HL-60 (cell line): ENCODE measurements around the gene TPRX1.
"Not testable (repeated sequence)": the region's sequence is repeated elsewhere in the genome, so short reads cannot be mapped to it uniquely, and the experiment has no call there.

Experiments used
- DNase-seq, 2 experiments: peaks; one replicate each; pipeline ENCODE4 v3.0.0-alpha.2; 2010 to 2020; ENCODE audit warnings: low read depth in 1 of 2, low spot score in 1 of 2
- H3K27ac ChIP-seq: fragments of 250-450 bp; sonication (Bioruptor Pico); replicated peaks from 2 replicates; pipeline ENCODE4 v1.5.1; 2020; ENCODE audit warnings: mild to moderate bottlenecking, moderate library complexity
- H3K27me3 ChIP-seq: fragments of 250-450 bp; sonication (Bioruptor Pico); 2 replicates; pipeline ENCODE4 v1.5.1; 2021; ENCODE audit warnings: mild to moderate bottlenecking, moderate library complexity; ENCODE audit not compliant: insufficient read depth, poor library complexity, severe bottlenecking
- H3K4me3 ChIP-seq: replicated peaks from 2 replicates; pipeline ENCODE4 v1.5.1; 2011; ENCODE audit warnings: mild to moderate bottlenecking, control low read depth, low read length; ENCODE audit not compliant: insufficient read depth
- GABPA ChIP-seq: IDR thresholded peaks from 2 replicates; pipeline ENCODE4 v1.6.1; 2012; ENCODE audit warnings: low read depth
- POLR2AphosphoS5 ChIP-seq: IDR thresholded peaks from 2 replicates; pipeline ENCODE4 v1.6.1; 2012; ENCODE audit warnings: low read depth
- SPI1 ChIP-seq: IDR thresholded peaks from 2 replicates; pipeline ENCODE4 v1.6.1; 2012; ENCODE audit warnings: low read depth, mild to moderate bottlenecking, borderline replicate concordance
- TF ChIP-seq, protein P1 (sequence below): IDR thresholded peaks from 2 replicates; pipeline ENCODE4 v1.6.1; 2012; ENCODE audit warnings: low read depth; ENCODE audit not compliant: insufficient replicate concordance
- TF ChIP-seq, protein P2 (sequence below): IDR thresholded peaks from one replicate; pipeline ENCODE4 v1.5.1; 2011; ENCODE audit warnings: low read length, control low read depth, inconsistent platforms; ENCODE audit not compliant: insufficient read depth

Gene TPRX1

DNA sequence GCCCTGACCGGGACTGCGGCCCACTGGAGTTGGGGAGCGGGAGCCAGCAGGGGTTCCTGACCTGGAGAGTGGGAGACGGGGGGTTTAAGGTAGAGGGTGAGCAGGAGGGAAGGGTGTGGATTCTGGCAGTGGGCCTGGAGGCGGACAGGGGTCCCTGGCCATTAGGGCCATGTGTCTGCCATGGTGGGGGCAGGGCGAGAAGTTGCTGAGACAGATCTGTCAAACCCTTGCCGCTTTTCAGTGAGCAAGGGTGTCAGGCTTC lies 38.1 kb downstream of the TPRX1 start:
- H3K4me3 ChIP-seq: no peak overlapping the region
- TF ChIP-seq GABPA: no peak
- TF ChIP-seq, protein P1, sequence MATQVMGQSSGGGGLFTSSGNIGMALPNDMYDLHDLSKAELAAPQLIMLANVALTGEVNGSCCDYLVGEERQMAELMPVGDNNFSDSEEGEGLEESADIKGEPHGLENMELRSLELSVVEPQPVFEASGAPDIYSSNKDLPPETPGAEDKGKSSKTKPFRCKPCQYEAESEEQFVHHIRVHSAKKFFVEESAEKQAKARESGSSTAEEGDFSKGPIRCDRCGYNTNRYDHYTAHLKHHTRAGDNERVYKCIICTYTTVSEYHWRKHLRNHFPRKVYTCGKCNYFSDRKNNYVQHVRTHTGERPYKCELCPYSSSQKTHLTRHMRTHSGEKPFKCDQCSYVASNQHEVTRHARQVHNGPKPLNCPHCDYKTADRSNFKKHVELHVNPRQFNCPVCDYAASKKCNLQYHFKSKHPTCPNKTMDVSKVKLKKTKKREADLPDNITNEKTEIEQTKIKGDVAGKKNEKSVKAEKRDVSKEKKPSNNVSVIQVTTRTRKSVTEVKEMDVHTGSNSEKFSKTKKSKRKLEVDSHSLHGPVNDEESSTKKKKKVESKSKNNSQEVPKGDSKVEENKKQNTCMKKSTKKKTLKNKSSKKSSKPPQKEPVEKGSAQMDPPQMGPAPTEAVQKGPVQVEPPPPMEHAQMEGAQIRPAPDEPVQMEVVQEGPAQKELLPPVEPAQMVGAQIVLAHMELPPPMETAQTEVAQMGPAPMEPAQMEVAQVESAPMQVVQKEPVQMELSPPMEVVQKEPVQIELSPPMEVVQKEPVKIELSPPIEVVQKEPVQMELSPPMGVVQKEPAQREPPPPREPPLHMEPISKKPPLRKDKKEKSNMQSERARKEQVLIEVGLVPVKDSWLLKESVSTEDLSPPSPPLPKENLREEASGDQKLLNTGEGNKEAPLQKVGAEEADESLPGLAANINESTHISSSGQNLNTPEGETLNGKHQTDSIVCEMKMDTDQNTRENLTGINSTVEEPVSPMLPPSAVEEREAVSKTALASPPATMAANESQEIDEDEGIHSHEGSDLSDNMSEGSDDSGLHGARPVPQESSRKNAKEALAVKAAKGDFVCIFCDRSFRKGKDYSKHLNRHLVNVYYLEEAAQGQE: no peak
- no peak for TF ChIP-seq SPI1
- TF ChIP-seq, protein P2, sequence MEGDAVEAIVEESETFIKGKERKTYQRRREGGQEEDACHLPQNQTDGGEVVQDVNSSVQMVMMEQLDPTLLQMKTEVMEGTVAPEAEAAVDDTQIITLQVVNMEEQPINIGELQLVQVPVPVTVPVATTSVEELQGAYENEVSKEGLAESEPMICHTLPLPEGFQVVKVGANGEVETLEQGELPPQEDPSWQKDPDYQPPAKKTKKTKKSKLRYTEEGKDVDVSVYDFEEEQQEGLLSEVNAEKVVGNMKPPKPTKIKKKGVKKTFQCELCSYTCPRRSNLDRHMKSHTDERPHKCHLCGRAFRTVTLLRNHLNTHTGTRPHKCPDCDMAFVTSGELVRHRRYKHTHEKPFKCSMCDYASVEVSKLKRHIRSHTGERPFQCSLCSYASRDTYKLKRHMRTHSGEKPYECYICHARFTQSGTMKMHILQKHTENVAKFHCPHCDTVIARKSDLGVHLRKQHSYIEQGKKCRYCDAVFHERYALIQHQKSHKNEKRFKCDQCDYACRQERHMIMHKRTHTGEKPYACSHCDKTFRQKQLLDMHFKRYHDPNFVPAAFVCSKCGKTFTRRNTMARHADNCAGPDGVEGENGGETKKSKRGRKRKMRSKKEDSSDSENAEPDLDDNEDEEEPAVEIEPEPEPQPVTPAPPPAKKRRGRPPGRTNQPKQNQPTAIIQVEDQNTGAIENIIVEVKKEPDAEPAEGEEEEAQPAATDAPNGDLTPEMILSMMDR: no peak
- TF ChIP-seq POLR2AphosphoS5: no peak
- H3K27me3 ChIP-seq: no peaks in the 10 kb centered on the region
- H3K27ac ChIP-seq: no peak overlapping the region
- no peak for DNase-seq

DNA sequence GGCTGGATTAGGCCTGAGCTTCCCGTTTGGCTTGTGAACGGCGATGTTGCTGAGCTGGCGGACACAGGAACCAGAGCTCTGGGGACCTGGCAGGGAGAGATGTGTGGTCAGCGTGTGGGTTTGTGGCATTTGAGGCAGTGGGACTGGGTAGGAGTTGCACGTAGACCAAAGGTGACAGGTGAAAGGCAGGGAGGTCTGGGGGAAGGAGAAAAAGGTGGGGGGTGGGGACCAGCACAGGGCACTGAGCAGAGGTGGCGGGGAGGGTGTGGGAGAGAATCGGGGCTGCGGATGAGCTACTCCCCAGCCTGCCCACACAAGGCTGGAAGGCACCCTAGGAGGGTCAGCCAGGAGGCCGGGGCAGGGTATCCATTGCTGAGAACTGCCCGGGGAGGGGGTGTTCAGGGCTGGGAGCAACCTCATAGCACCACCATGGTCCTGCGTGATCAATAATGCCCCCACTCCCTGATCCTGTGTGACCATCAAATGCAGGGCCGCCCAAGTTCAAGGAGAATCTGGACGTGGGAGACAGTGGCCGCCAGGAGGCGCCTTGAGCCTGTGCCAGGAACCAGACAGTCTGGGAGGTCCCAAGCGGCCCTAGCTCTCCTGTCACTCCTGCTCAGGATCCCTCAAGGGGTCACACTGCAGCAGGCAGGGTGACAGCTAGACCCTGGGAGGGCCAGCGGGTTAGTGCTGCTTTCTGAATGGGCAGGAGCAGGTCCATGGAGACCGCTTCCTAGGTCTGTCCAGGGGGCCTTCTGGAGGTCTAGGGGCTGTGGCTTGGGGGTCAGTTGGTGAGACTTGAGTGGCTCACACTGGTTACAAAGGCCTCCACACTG lies 38.6 kb downstream of the TPRX1 start:
- Histone ChIP-seq H3K27ac (no peak overlapping the region), H3K4me3 (no peak overlapping the region), H3K27me3 (no peaks in the 10 kb centered on the region)
- DNase-seq: peak in 1 of 2 experiments; percentile 54
- TF ChIP-seq POLR2AphosphoS5: no peak
- TF ChIP-seq, protein P2: peak; percentile 72

DNA sequence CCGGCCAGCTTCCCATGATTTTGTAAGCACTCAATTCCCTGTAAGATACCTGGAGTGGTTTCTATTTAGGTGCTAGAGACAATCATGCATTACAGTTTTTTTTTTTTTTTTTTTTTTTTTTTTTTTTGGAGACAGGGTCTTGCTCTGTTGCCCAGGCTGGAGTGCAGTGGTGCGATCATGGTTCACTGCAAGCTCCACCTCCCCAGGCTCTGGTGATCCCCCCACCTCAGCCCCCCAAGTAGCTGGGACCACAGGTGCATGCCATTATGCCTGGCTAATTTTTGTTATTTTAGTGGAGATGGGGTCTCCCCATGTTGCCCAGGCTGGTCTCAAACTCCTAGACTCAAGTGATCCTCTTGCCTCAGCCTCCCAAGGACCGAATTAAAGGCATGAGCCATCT lies 39.6 kb downstream of the TPRX1 start:
- not testable (repeated sequence) for H3K4me3 ChIP-seq, H3K27ac ChIP-seq, DNase-seq, H3K27me3 ChIP-seq

DNA sequence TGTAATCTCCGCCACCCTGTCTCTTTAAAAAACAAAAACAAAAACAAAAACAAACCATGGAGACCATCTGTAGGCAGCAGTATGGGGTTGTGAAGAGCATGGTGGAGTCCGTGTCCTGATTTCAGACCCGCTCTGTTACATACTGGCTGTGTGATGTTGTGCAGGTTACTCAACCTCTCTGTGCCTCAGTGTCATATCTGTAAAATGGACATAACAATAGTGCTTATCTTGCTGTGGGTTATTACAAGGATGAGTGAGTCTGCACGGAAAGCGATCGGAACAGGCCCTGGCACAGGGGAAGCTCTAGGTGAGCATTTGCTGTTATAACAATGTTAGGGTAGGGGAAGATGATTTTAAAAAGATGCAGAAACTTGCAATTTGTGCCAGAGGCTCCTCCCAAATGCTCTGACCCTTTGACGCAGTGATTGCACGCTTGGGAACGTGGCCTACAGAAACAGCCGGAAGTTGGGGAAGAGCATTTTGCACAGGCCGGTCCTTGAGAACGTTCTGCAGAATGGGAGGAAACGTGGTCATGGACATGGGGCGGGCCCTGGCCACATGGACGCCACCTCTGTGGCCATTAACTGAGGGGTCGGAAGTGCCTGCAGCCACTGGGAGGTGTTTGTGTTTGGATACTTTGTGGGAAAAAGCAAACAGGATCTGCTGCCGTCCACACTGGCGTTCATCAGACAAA lies 41.6 kb downstream of the TPRX1 start:
- no peak for DNase-seq
- H3K4me3 ChIP-seq: no peak overlapping the region
- TF ChIP-seq SPI1: no peak
- TF ChIP-seq, protein P2: no peak
- no peak for TF ChIP-seq GABPA
- TF ChIP-seq, protein P1: no peak
- TF ChIP-seq POLR2AphosphoS5: no peak

More for the DNA sequence above, 41.6 kb downstream of the TPRX1 start:
- H3K27me3 ChIP-seq: no peaks in the 10 kb centered on the region
- H3K27ac ChIP-seq: no peak overlapping the region
